Measurements from ENCODE around the gene CEP192.

CEP192 gene

DNA sequence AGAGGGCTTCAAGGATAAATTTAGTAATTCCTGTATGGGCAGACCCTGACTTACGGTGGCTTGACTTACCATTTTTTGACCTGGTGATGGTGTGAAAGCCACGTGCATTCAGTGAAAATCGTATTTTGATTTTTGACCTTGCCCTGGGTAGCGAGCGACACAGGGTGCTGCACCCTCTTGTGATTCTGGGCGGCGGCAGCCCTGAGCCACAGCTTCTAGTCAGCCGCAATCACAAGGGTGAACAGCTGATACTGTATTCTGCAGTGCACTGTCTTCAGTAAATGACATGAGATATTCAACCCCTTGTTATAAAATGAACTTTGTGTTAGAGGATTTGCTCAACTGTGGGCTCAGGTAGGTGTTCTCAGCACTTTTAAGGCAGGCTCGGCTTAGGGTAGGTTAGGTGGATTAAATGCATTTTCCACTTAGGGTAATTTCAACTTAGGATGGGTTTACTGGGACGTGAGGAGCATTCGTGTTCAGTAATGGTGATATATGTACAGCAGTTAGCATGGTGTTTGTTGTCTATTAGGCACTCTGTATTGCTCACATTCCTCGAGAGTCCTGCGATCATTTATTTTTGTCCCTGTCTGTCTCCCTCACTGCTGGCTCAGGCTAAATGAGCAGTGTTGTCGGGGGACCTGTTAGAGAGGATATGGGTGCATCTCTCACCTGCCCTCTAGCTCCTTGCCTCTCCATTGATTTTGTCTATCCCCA, 109.9 kb downstream of the CEP192 start:
- no peak overlapping the region for H3K9ac ChIP-seq (ENCODE audit: low read length)
- no peaks in the 10 kb centered on the region for H3K4me1 ChIP-seq (ENCODE audit: control insufficient read depth, insufficient read depth, low read length)
- H3K9me3 ChIP-seq (ENCODE audit: control insufficient read depth, insufficient read depth, low read depth, low read length): peaks cover 9% of the 10 kb centered on the region; the same call in 1 of the 2 replicates
- H3K27ac ChIP-seq (ENCODE audit: low read depth, low read length): no peak overlapping the region
- H3K36me3 ChIP-seq (ENCODE audit: control insufficient read depth, insufficient read depth, low read length): peaks cover 83% of the 10 kb centered on the region
- no peaks in the 10 kb centered on the region for H3K27me3 ChIP-seq (ENCODE audit: control insufficient read depth, insufficient read depth, low read length)
- H3K4me3 ChIP-seq (ENCODE audit: low read depth, low read length): no peak overlapping the region

DNA sequence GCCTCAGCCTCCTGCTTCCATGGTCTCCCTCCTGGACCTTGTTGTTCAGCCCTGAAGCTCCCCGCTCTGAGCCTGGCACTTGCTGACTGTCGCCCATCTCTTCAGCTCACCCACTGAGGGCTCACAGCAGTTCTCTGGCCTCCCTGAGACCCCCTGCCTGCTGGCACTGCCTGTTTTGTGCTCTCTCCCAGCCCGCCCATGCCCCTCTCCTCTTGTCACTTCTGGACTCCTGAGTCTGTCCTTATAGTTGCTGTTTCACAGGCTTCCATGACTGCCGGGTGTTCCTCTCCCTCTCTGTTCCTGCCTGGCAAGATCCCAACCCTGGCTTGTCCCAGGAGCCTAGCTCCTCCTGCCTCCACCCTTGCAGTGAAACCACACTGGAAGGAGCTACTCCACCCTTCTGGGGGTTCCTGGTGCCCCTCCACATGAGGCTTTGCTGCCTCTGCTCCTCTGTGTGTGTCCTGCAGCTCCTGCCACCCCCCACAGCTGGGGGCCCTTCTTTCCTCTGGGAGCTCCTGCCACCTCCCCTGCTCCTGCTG, 110.6 kb downstream of the CEP192 start:
- Histone ChIP-seq H3K9ac (ENCODE audit: low read length) (no peak overlapping the region), H3K36me3 (ENCODE audit: control insufficient read depth, insufficient read depth, low read length) (peaks cover 83% of the 10 kb centered on the region), H3K27me3 (ENCODE audit: control insufficient read depth, insufficient read depth, low read length) (no peaks in the 10 kb centered on the region), H3K9me3 (ENCODE audit: control insufficient read depth, insufficient read depth, low read depth, low read length) (peaks cover 2% of the 10 kb centered on the region; the same call in 1 of the 2 replicates), H3K4me3 (ENCODE audit: low read depth, low read length) (no peak overlapping the region), H3K27ac (ENCODE audit: low read depth, low read length) (no peak overlapping the region), H3K4me1 (ENCODE audit: control insufficient read depth, insufficient read depth, low read length) (no peaks in the 10 kb centered on the region)

DNA sequence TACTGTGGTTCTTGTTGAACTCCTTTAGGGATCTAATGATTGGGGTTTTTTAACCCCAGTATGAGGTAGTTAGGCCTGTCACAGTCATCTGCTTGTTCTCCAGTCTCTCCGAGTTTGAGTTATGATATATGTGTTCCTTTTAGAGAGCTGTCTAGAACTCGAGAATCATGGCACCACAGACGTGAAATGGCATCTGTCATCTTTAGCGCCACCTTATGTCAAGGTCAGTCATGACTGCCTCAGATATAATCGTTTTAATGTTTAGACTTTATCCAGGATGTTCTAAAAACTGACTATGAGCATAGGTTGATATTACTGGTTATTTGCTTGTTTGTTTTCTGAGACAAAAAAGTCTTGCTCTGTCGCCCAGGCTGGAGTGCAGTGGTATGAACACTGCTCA, 112.2 kb downstream of the CEP192 start:
- Histone ChIP-seq H3K27ac (ENCODE audit: low read depth, low read length) (no peak overlapping the region), H3K9ac (ENCODE audit: low read length) (no peak overlapping the region), H3K36me3 (ENCODE audit: control insufficient read depth, insufficient read depth, low read length) (peaks cover 92% of the 10 kb centered on the region), H3K4me3 (ENCODE audit: low read depth, low read length) (no peak overlapping the region), H3K9me3 (ENCODE audit: control insufficient read depth, insufficient read depth, low read depth, low read length) (no peaks in the 10 kb centered on the region; the same call in 1 of the 2 replicates), H3K27me3 (ENCODE audit: control insufficient read depth, insufficient read depth, low read length) (no peaks in the 10 kb centered on the region), H3K4me1 (ENCODE audit: control insufficient read depth, insufficient read depth, low read length) (no peaks in the 10 kb centered on the region)

GRCh38 chr18:13105059-13105458, 113.9 kb downstream of the CEP192 start:
- peaks cover 94% of the 10 kb centered on the region for H3K36me3 ChIP-seq (ENCODE audit: control insufficient read depth, insufficient read depth, low read length)
- H3K4me1 ChIP-seq (ENCODE audit: control insufficient read depth, insufficient read depth, low read length): no peaks in the 10 kb centered on the region
- H3K4me3 ChIP-seq (ENCODE audit: low read depth, low read length): no peak overlapping the region
- H3K27ac ChIP-seq (ENCODE audit: low read depth, low read length): no peak overlapping the region
- no peak overlapping the region for H3K9ac ChIP-seq (ENCODE audit: low read length)
- no peaks in the 10 kb centered on the region for H3K9me3 ChIP-seq (ENCODE audit: control insufficient read depth, insufficient read depth, low read depth, low read length)
- no peaks in the 10 kb centered on the region for H3K27me3 ChIP-seq (ENCODE audit: control insufficient read depth, insufficient read depth, low read length)

DNA sequence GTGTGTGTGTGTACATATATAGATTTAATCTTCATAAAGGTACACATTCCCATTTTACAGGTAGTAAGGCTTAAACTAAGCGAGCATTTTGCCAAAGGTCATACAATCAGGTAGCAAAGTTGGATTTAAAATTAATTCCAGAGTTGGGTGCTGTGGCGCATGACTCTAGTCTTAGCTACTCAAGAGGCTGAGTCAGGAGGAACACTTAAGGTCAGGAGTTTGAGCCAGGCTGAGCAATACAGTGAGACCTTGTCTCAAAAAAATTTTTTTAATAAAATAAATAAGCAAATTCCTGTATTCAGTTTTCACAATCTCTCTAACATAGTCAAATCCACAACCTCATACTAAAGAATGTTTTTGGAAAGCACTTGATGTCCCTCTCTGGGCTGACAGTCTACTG, 115.9 kb downstream of the CEP192 start:
- Histone ChIP-seq H3K9me3 (ENCODE audit: control insufficient read depth, insufficient read depth, low read depth, low read length) (no peaks in the 10 kb centered on the region), H3K9ac (ENCODE audit: low read length) (no peak overlapping the region), H3K4me3 (ENCODE audit: low read depth, low read length) (no peak overlapping the region), H3K4me1 (ENCODE audit: control insufficient read depth, insufficient read depth, low read length) (no peaks in the 10 kb centered on the region), H3K36me3 (ENCODE audit: control insufficient read depth, insufficient read depth, low read length) (peaks cover 85% of the 10 kb centered on the region), H3K27ac (ENCODE audit: low read depth, low read length) (no peak overlapping the region), H3K27me3 (ENCODE audit: control insufficient read depth, insufficient read depth, low read length) (no peaks in the 10 kb centered on the region)

GRCh38 chr18:13108330-13108729, 117.2 kb downstream of the CEP192 start:
- Histone ChIP-seq H3K4me3 (ENCODE audit: low read depth, low read length) (no peak overlapping the region), H3K9ac (ENCODE audit: low read length) (no peak overlapping the region), H3K27ac (ENCODE audit: low read depth, low read length) (no peak overlapping the region), H3K4me1 (ENCODE audit: control insufficient read depth, insufficient read depth, low read length) (peaks cover 3% of the 10 kb centered on the region; the same call in 1 of the 2 replicates), H3K27me3 (ENCODE audit: control insufficient read depth, insufficient read depth, low read length) (no peaks in the 10 kb centered on the region), H3K36me3 (ENCODE audit: control insufficient read depth, insufficient read depth, low read length) (peaks cover 73% of the 10 kb centered on the region), H3K9me3 (ENCODE audit: control insufficient read depth, insufficient read depth, low read depth, low read length) (no peaks in the 10 kb centered on the region)

DNA sequence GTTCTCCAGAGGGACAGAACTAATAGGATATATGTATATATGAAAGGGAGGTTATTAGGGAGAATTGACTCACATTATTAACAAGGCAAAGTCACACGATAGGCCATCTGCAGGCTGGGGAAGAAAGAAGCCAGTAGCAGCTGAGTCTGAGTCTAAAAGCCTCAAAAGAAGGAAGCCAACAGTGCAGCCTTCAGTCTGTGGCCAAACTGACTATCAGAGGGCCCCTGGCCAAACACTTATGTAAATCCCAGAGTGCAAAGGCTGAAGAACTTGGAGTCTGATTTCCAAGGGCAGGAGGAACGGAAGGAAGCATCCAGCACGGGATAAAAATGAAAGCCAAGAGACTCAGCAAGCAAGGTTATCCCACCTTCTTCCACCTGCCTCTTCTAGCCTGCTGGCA, 119.4 kb downstream of the CEP192 start:
- peaks cover 3% of the 10 kb centered on the region; the same call in 1 of the 2 replicates for H3K4me1 ChIP-seq (ENCODE audit: control insufficient read depth, insufficient read depth, low read length)
- no peaks in the 10 kb centered on the region for H3K9me3 ChIP-seq (ENCODE audit: control insufficient read depth, insufficient read depth, low read depth, low read length)
- no peaks in the 10 kb centered on the region for H3K27me3 ChIP-seq (ENCODE audit: control insufficient read depth, insufficient read depth, low read length)
- no peak overlapping the region for H3K9ac ChIP-seq (ENCODE audit: low read length)
- H3K4me3 ChIP-seq (ENCODE audit: low read depth, low read length): no peak overlapping the region
- peaks cover 65% of the 10 kb centered on the region for H3K36me3 ChIP-seq (ENCODE audit: control insufficient read depth, insufficient read depth, low read length)
- no peak overlapping the region for H3K27ac ChIP-seq (ENCODE audit: low read depth, low read length)

GRCh38 chr18:13112982-13113381, 121.8 kb downstream of the CEP192 start:
- H3K27me3 ChIP-seq (ENCODE audit: control insufficient read depth, insufficient read depth, low read length): no peaks in the 10 kb centered on the region
- peaks cover 3% of the 10 kb centered on the region; the same call in 1 of the 2 replicates for H3K4me1 ChIP-seq (ENCODE audit: control insufficient read depth, insufficient read depth, low read length)
- no peak overlapping the region for H3K9ac ChIP-seq (ENCODE audit: low read length)
- H3K9me3 ChIP-seq (ENCODE audit: control insufficient read depth, insufficient read depth, low read depth, low read length): no peaks in the 10 kb centered on the region
- no peak overlapping the region for H3K27ac ChIP-seq (ENCODE audit: low read depth, low read length)
- H3K36me3 ChIP-seq (ENCODE audit: control insufficient read depth, insufficient read depth, low read length): peaks cover 58% of the 10 kb centered on the region
- H3K4me3 ChIP-seq (ENCODE audit: low read depth, low read length): no peak overlapping the region

DNA sequence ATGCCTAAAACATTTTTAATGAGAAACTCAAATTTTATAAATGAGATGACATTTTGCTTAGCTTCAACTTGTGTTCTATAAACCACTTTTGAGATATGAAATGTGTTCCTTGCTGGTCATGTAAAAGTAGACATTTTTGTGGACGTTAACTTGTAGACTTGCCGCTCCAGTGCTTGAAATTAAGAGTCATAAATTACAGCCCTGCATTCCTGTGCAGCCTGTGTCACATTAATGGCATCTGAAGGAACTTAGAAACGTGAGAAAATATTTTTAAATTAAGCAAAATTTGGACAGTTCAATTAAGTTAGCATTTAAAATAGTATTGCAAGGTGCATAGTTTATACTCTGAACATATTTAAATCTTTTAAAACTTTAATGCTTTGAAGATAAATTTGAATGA, 129.1 kb downstream of the CEP192 start:
- Histone ChIP-seq H3K36me3 (ENCODE audit: control insufficient read depth, insufficient read depth, low read length) (peaks cover 53% of the 10 kb centered on the region), H3K27me3 (ENCODE audit: control insufficient read depth, insufficient read depth, low read length) (no peaks in the 10 kb centered on the region), H3K4me1 (ENCODE audit: control insufficient read depth, insufficient read depth, low read length) (no peaks in the 10 kb centered on the region), H3K9ac (ENCODE audit: low read length) (no peak overlapping the region), H3K27ac (ENCODE audit: low read depth, low read length) (no peak overlapping the region), H3K4me3 (ENCODE audit: low read depth, low read length) (no peak overlapping the region), H3K9me3 (ENCODE audit: control insufficient read depth, insufficient read depth, low read depth, low read length) (no peaks in the 10 kb centered on the region)

GRCh38 chr18:13120983-13121441, 129.8 kb downstream of the CEP192 start:
- Histone ChIP-seq H3K36me3 (ENCODE audit: control insufficient read depth, insufficient read depth, low read length) (peaks cover 46% of the 10 kb centered on the region), H3K9ac (ENCODE audit: low read length) (no peak overlapping the region), H3K27ac (ENCODE audit: low read depth, low read length) (no peak overlapping the region), H3K27me3 (ENCODE audit: control insufficient read depth, insufficient read depth, low read length) (no peaks in the 10 kb centered on the region), H3K4me3 (ENCODE audit: low read depth, low read length) (no peak overlapping the region), H3K4me1 (ENCODE audit: control insufficient read depth, insufficient read depth, low read length) (no peaks in the 10 kb centered on the region), H3K9me3 (ENCODE audit: control insufficient read depth, insufficient read depth, low read depth, low read length) (no peaks in the 10 kb centered on the region)

GRCh38 chr18:13124411-13124810, 133.2 kb downstream of the CEP192 start:
- Histone ChIP-seq H3K4me1 (ENCODE audit: control insufficient read depth, insufficient read depth, low read length) (no peaks in the 10 kb centered on the region), H3K27ac (ENCODE audit: low read depth, low read length) (no peak overlapping the region), H3K36me3 (ENCODE audit: control insufficient read depth, insufficient read depth, low read length) (peaks cover 36% of the 10 kb centered on the region), H3K9me3 (ENCODE audit: control insufficient read depth, insufficient read depth, low read depth, low read length) (0 out of 2 replicates have a peak, but pooled peaks cover 3% of the 10 kb centered on the region), H3K27me3 (ENCODE audit: control insufficient read depth, insufficient read depth, low read length) (no peaks in the 10 kb centered on the region), H3K9ac (ENCODE audit: low read length) (no peak overlapping the region), H3K4me3 (ENCODE audit: low read depth, low read length) (no peak overlapping the region)
